Neural cell (in vitro differentiated cells): Measurements from ENCODE around the gene ZKSCAN1. TPM values are rescaled to one million over a fixed set of nuclear protein-coding genes. Genes with fewer than 3 reads are reported as not detected.
"Not testable (repeated sequence)": the region's sequence is repeated elsewhere in the genome, so short reads cannot be mapped to it uniquely, and the experiment has no call there.

Source experiments
- H2AFZ ChIP-seq: fragments of 200-600, 300-800 bp; sonication (generic), shearing (Covaris generic); 2 replicates; pipeline ENCODE4 v1.6.0; 2014; ENCODE audit warnings: low read depth, mild to moderate bottlenecking, antibody characterized with exemption, low read length, moderate library complexity
- H3F3A ChIP-seq: fragments of 200-600 bp; shearing (Covaris generic); 2 replicates; pipeline ENCODE4 v1.6.1; 2016; ENCODE audit warnings: mild to moderate bottlenecking, moderate library complexity, mixed read lengths, antibody characterized with exemption, low read length; ENCODE audit not compliant: insufficient read depth, poor library complexity, severe bottlenecking
- H3K27ac ChIP-seq: fragments of 200-600, 300-800 bp; sonication (generic), shearing (Covaris generic); 2 replicates; pipeline ENCODE4 v1.5.1; 2014; ENCODE audit warnings: mild to moderate bottlenecking, low read length, moderate library complexity
- H3K27me3 ChIP-seq: fragments of 300-800, 200-600 bp; sonication (generic), shearing (Covaris generic); 2 replicates; pipeline ENCODE4 v1.6.0; 2014; ENCODE audit warnings: mild to moderate bottlenecking, low read depth, low read length, moderate library complexity; ENCODE audit not compliant: insufficient read depth
- H3K36me3 ChIP-seq: fragments of 300-800, 200-600 bp; sonication (generic), shearing (Covaris generic); 2 replicates; pipeline ENCODE4 v1.5.1; 2014; ENCODE audit warnings: mild to moderate bottlenecking, antibody characterized with exemption, low read length, moderate library complexity; ENCODE audit not compliant: insufficient read depth
- H3K4me2 ChIP-seq: fragments of 300-800, 200-600 bp; sonication (generic), shearing (Covaris generic); 2 replicates; pipeline ENCODE4 v1.6.0; 2014; ENCODE audit warnings: mild to moderate bottlenecking, low read length
- H3K4me3 ChIP-seq: fragments of 300-800, 200-600 bp; sonication (generic), shearing (Covaris generic); 2 replicates; pipeline ENCODE4 v1.5.1; 2014; ENCODE audit warnings: mild to moderate bottlenecking, low read length, moderate library complexity
- H3K79me2 ChIP-seq: fragments of 200-600 bp; shearing (Covaris generic); replicated peaks from 2 replicates; pipeline ENCODE4 v1.6.0; 2014; ENCODE audit warnings: mild to moderate bottlenecking, low read length, moderate library complexity; ENCODE audit not compliant: insufficient read depth
- H3K9ac ChIP-seq: fragments of 300-800, 200-600 bp; sonication (generic), shearing (Covaris generic); 2 replicates; pipeline ENCODE4 v1.6.1; 2016; ENCODE audit warnings: mild to moderate bottlenecking, low read length, mixed read lengths
- H3K9me2 ChIP-seq: fragments of 200-600 bp; shearing (Covaris generic); 2 replicates; pipeline ENCODE4 v1.6.1; 2016; ENCODE audit warnings: mild to moderate bottlenecking, low read length, mixed read lengths; ENCODE audit not compliant: insufficient read depth
- H3K9me3 ChIP-seq: fragments of 200-600, 300-800 bp; sonication (generic), shearing (Covaris generic); 2 replicates; pipeline ENCODE4 v1.6.1; 2016; ENCODE audit warnings: mild to moderate bottlenecking, mixed run types, low read length, moderate library complexity, mixed read lengths
- H4K20me1 ChIP-seq: fragments of 200-600 bp; shearing (Covaris generic); 2 replicates; pipeline ENCODE4 v1.6.1; 2016; ENCODE audit warnings: mild to moderate bottlenecking, mixed run types; ENCODE audit not compliant: insufficient read depth
- EP300 ChIP-seq: fragments of 450-650 bp; conservative IDR thresholded peaks from 2 replicates; pipeline ENCODE4 v1.6.1; 2014; ENCODE audit warnings: antibody characterized with exemption, mild to moderate bottlenecking, moderate library complexity; ENCODE audit not compliant: poor library complexity, severe bottlenecking
- EZH2 ChIP-seq: fragments of 200-600, 300-800 bp; shearing (Covaris generic), sonication (generic); IDR thresholded peaks from 2 replicates; pipeline ENCODE4 v1.6.1; 2014; ENCODE audit warnings: antibody characterized with exemption, low read length, borderline replicate concordance, mild to moderate bottlenecking; ENCODE audit not compliant: insufficient read depth, poor library complexity, severe bottlenecking
- MXI1 ChIP-seq: fragments of 450-650 bp; conservative IDR thresholded peaks from 2 replicates; pipeline ENCODE4 v1.6.1; 2014; ENCODE audit warnings: antibody characterized with exemption, mild to moderate bottlenecking; ENCODE audit not compliant: poor library complexity, severe bottlenecking
- POLR2AphosphoS5 ChIP-seq: IDR thresholded peaks from 2 replicates; pipeline ENCODE4 v1.6.1; 2012
- RAD21 ChIP-seq: fragments of 450-650 bp; conservative IDR thresholded peaks from 2 replicates; pipeline ENCODE4 v1.6.1; 2014; ENCODE audit warnings: antibody characterized with exemption, mild to moderate bottlenecking, moderate library complexity
- SMC3 ChIP-seq: fragments of 450-650 bp; conservative IDR thresholded peaks from 2 replicates; pipeline ENCODE4 v1.6.1; 2014; ENCODE audit warnings: antibody characterized with exemption, mild to moderate bottlenecking, moderate library complexity; ENCODE audit not compliant: poor library complexity
- TAF1 ChIP-seq: IDR thresholded peaks from 2 replicates; pipeline ENCODE4 v1.6.1; 2012; ENCODE audit warnings: low read depth
- polyA plus RNA-seq: library from polyadenylated mRNA; depleted of rRNA; stranded (reverse); fragments of >200 nt; gene quantifications from 2 replicates; pipeline ENCODE4 v1.2.3, GENCODE V29; 2014
- TF ChIP-seq, protein P1 (sequence below): fragments of 450-650 bp; IDR thresholded peaks from 2 replicates; pipeline ENCODE4 v1.5.1; 2014; ENCODE audit warnings: antibody characterized with exemption, mild to moderate bottlenecking, moderate library complexity; ENCODE audit not compliant: poor library complexity, severe bottlenecking
- TF ChIP-seq, protein P2 (sequence below): IDR thresholded peaks from 2 replicates; pipeline ENCODE4 v1.6.1; 2012; ENCODE audit warnings: borderline replicate concordance

ZKSCAN1 gene
- polyA plus RNA-seq, 1 donor from 2014 or later = 26.6 TPM

DNA sequence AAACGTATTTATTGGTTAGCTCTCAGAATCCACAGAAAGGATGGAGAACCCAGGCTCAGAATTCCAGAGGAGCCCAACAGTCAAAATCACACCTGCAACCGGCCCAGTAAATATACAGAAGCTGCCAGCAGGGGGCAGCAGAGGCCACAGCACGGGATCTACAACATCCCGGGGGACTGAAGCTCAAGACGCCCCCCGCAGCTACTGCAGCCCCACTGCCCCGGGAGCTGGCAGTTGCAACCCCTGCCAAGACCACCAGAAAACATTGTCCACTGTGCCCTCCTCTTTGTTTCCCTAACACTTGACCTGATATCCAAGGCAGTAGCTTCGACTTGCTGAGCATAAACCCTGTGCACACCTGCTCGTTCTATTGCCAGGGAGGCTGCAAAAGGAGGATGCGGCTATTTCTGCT is 35.6 kb upstream of the ZKSCAN1 start:
- not testable (repeated sequence) for H3K9me3 ChIP-seq, H3K4me2 ChIP-seq, H3K27ac ChIP-seq, H3K79me2 ChIP-seq, H3K9me2 ChIP-seq, H3F3A ChIP-seq, H3K27me3 ChIP-seq, H3K36me3 ChIP-seq, H4K20me1 ChIP-seq, H2AFZ ChIP-seq, H3K4me3 ChIP-seq, H3K9ac ChIP-seq
- TF ChIP-seq RAD21 (peak; percentile 72), SMC3 (peak; percentile 70)
- TF ChIP-seq, protein P1, sequence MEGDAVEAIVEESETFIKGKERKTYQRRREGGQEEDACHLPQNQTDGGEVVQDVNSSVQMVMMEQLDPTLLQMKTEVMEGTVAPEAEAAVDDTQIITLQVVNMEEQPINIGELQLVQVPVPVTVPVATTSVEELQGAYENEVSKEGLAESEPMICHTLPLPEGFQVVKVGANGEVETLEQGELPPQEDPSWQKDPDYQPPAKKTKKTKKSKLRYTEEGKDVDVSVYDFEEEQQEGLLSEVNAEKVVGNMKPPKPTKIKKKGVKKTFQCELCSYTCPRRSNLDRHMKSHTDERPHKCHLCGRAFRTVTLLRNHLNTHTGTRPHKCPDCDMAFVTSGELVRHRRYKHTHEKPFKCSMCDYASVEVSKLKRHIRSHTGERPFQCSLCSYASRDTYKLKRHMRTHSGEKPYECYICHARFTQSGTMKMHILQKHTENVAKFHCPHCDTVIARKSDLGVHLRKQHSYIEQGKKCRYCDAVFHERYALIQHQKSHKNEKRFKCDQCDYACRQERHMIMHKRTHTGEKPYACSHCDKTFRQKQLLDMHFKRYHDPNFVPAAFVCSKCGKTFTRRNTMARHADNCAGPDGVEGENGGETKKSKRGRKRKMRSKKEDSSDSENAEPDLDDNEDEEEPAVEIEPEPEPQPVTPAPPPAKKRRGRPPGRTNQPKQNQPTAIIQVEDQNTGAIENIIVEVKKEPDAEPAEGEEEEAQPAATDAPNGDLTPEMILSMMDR = peak; percentile 81

DNA sequence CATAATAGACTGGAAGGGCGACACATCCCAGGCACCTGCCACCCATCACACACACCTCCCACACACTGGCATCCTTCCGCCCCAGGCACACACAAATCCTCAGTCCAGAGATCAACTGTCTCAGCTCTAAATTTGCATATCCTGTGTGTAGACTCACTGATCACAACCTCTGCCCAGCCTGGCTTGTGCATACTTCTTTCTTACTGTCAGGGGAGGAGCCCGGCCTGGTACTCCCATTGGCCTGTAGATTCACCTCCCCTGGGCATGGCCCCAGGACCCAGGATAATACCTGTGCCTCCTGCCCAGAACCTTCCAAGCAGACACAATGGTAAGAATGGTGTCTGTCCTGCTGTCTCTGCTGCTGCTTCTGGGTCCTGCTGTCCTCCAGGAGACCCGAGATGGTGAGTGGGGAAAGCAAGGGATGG is 34.9 kb upstream of the ZKSCAN1 start:
- not testable (repeated sequence) for H3K9me2 ChIP-seq, H3K9me3 ChIP-seq, H3K27ac ChIP-seq, H3K4me3 ChIP-seq, H3K79me2 ChIP-seq, H2AFZ ChIP-seq, H3K4me2 ChIP-seq, H3K27me3 ChIP-seq, H4K20me1 ChIP-seq, H3K36me3 ChIP-seq, H3F3A ChIP-seq, H3K9ac ChIP-seq

DNA sequence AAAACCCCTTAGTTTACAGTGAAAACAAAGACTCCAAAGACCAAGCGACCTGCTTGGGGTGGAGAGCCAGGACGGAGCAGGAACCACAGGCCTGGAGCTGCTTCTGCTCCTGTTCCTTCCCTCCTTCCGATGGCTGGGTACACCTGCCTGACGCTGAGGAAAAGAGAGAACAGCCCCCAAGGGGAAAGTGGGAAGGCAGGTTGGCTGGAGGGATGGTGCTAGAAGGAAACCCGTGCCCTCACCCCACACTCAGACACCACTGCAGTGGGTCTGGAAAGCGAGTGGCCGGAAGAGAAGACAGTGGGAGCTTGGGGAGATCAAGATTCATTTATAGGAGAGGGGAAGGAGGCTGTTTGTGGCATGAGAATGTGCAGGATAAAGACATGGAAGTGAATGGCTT is 34.3 kb upstream of the ZKSCAN1 start:
- H3K9me3 ChIP-seq, H3K27ac ChIP-seq, H3K27me3 ChIP-seq, H4K20me1 ChIP-seq, H3K4me2 ChIP-seq, H3K9ac ChIP-seq, H2AFZ ChIP-seq, H3K36me3 ChIP-seq, H3K9me2 ChIP-seq, H3K4me3 ChIP-seq, H3F3A ChIP-seq, H3K79me2 ChIP-seq: not testable (repeated sequence)

DNA sequence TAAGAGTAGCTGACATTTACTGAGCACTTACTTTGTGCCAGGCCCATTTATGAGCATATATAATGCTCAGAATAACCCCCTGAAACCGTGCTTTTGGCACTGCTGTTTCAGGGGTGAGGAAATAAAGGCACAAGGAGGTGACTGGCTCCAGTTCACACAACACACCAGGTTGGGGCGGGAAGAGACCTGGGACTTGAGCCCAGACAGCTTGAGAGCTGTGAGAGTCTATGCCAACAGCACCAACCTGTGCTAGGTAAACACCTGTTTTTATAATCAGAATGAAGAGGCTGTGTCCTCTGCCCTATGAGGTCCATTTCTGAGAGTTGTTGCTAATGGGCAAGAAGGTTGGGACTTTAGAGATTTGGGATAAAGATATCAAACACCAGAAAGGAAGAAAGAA is 30.8 kb upstream of the ZKSCAN1 start:
- TF ChIP-seq, protein P2, sequence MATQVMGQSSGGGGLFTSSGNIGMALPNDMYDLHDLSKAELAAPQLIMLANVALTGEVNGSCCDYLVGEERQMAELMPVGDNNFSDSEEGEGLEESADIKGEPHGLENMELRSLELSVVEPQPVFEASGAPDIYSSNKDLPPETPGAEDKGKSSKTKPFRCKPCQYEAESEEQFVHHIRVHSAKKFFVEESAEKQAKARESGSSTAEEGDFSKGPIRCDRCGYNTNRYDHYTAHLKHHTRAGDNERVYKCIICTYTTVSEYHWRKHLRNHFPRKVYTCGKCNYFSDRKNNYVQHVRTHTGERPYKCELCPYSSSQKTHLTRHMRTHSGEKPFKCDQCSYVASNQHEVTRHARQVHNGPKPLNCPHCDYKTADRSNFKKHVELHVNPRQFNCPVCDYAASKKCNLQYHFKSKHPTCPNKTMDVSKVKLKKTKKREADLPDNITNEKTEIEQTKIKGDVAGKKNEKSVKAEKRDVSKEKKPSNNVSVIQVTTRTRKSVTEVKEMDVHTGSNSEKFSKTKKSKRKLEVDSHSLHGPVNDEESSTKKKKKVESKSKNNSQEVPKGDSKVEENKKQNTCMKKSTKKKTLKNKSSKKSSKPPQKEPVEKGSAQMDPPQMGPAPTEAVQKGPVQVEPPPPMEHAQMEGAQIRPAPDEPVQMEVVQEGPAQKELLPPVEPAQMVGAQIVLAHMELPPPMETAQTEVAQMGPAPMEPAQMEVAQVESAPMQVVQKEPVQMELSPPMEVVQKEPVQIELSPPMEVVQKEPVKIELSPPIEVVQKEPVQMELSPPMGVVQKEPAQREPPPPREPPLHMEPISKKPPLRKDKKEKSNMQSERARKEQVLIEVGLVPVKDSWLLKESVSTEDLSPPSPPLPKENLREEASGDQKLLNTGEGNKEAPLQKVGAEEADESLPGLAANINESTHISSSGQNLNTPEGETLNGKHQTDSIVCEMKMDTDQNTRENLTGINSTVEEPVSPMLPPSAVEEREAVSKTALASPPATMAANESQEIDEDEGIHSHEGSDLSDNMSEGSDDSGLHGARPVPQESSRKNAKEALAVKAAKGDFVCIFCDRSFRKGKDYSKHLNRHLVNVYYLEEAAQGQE = no peak
- TF ChIP-seq EZH2 (no peak), EP300 (no peak), TAF1 (no peak), MXI1 (no peak), RAD21 (no peak), POLR2AphosphoS5 (no peak), SMC3 (no peak)
- TF ChIP-seq, protein P1 = no peak
- Histone ChIP-seq H3F3A (no peaks in the 10 kb centered on the region), H2AFZ (no peak overlapping the region), H3K9me2 (no peaks in the 10 kb centered on the region), H3K4me3 (no peak overlapping the region), H3K27ac (no peak overlapping the region), H4K20me1 (no peaks in the 10 kb centered on the region), H3K4me2 (no peak overlapping the region), H3K79me2 (no peaks in the 10 kb centered on the region), H3K27me3 (no peaks in the 10 kb centered on the region), H3K36me3 (no peaks in the 10 kb centered on the region), H3K9me3 (no peaks in the 10 kb centered on the region), H3K9ac (no peak overlapping the region)

DNA sequence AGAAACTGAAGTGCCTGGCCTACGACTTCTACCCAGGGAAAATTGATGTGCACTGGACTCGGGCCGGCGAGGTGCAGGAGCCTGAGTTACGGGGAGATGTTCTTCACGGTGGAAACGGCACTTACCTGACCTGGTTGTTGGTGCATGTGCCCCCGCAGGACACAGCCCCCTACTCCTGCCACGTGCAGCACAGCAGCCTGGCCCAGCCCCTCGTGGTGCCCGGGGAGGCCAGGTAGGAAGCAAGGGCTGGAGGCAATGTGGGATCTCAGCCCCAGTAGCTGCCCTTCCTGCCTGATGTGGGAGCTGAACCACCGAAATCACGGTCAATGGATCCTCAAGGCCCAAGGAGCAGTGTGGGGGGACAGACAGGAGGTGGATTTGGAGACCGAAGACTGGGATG is 28.1 kb upstream of the ZKSCAN1 start:
- H3K4me2 ChIP-seq, H3K9me2 ChIP-seq, H2AFZ ChIP-seq, H3K9ac ChIP-seq, H3K79me2 ChIP-seq, H3K27ac ChIP-seq, H3K27me3 ChIP-seq, H3K9me3 ChIP-seq, H3K36me3 ChIP-seq, H4K20me1 ChIP-seq, H3K4me3 ChIP-seq, H3F3A ChIP-seq: not testable (repeated sequence)
